ENCODE data around the gene NEDD4L. TPM values are rescaled to one million over a fixed set of nuclear protein-coding genes. Genes with fewer than 3 reads are reported as not detected.
A peak's percentile ranks its signal among the peaks of the same experiment; 100 is the strongest.

NEDD4L gene
- total RNA-seq, 6 experiments from 2014 or later, result 11.2 to 28.1 (median 15.7) TPM

DNA sequence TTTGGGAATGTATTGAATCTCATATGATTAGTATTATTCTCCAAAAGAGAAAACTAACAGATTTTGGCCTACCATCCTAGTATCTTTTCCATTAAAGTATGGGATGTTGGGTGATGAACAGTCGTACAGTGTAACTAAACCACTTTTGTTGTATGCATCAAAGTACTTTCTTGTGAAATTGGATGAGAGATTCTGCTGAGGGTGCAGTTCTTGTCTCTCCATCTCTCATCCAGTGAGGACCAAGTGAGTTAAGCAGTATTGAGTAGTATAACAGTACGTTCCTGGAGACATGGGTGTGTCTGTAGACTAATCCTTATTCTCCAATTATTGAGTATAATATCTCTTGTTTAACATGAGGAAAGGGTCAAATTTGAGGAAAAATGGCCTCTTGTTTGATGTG is 209.3 kb downstream of the NEDD4L start:
- no peaks in the 10 kb centered on the region for H3K27me3 Mint-ChIP-seq (ENCODE audit: insufficient read depth)
- H3K4me1 Mint-ChIP-seq (ENCODE audit: low read depth), result peaks cover 45% of the 10 kb centered on the region

GRCh38 chr18:58253871-58254270 is 209.8 kb downstream of the NEDD4L start:
- Mint-ChIP-seq H3K27me3 (ENCODE audit: insufficient read depth) (no peaks in the 10 kb centered on the region), H3K9me3 (no peaks in the 10 kb centered on the region), H3K36me3 (ENCODE audit: low read depth) (peaks cover 9% of the 10 kb centered on the region), H3K4me1 (ENCODE audit: low read depth) (peaks cover 45% of the 10 kb centered on the region), H3K27ac (no peak overlapping the region), H3K4me3 (no peak overlapping the region)
- DNase-seq, result peak; percentile 5
- TF ChIP-seq CTCF (IDR thresholded peaks at IDR 0.05), result no peak

More for the DNA sequence above, 209.3 kb downstream of the NEDD4L start:
- H3K27ac Mint-ChIP-seq, result no peak overlapping the region
- DNase-seq, result no peak
- H3K9me3 Mint-ChIP-seq, result no peaks in the 10 kb centered on the region
- peaks cover 9% of the 10 kb centered on the region for H3K36me3 Mint-ChIP-seq (ENCODE audit: low read depth)
- TF ChIP-seq CTCF (IDR thresholded peaks at IDR 0.05), result no peak
- no peak overlapping the region for H3K4me3 Mint-ChIP-seq

DNA sequence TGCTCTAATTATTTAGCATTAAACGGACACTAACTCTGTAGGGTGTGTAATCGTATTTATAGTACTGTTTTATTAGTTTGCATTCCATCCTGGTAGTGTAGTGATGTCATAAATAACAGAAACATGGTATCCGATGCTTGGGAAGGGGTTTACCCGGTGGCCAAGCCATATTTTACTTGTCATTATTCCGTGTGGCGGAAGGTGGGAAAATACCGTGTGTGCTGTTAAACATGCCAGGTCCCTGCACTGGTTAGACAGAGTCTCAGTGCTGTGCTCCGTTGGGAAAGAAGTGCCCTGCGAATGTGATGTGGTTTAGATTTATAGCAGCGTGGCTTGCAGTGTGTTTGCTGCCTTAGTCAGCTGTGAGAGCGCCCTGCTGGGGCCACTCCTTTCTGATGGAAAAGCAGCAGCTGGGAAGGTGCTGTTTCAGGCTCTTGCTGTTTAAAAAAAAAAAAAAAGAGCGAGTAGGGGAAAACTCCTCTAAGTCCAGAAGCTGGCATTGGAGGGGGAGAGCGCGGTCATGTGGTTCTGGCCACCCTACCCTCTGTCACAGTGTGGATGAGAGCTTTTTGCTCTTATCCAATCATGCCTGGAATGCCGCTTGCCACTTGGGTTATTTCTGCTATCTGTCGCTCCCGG is 211.0 kb downstream of the NEDD4L start:
- Mint-ChIP-seq H3K4me1 (ENCODE audit: low read depth) (peaks cover 45% of the 10 kb centered on the region), H3K27ac (no peak overlapping the region), H3K4me3 (no peak overlapping the region), H3K27me3 (ENCODE audit: insufficient read depth) (no peaks in the 10 kb centered on the region), H3K9me3 (no peaks in the 10 kb centered on the region), H3K36me3 (ENCODE audit: low read depth) (peaks cover 16% of the 10 kb centered on the region)
- no peak for TF ChIP-seq CTCF (IDR thresholded peaks at IDR 0.05)
- DNase-seq, result no peak

GRCh38 chr18:58255701-58256311 is 211.8 kb downstream of the NEDD4L start:
- Mint-ChIP-seq H3K4me3 (no peak overlapping the region), H3K27ac (no peak overlapping the region), H3K4me1 (ENCODE audit: low read depth) (peaks cover 45% of the 10 kb centered on the region), H3K9me3 (no peaks in the 10 kb centered on the region), H3K36me3 (ENCODE audit: low read depth) (peaks cover 16% of the 10 kb centered on the region), H3K27me3 (ENCODE audit: insufficient read depth) (no peaks in the 10 kb centered on the region)
- no peak for TF ChIP-seq CTCF (IDR thresholded peaks at IDR 0.05)
- DNase-seq, result no peak

GRCh38 chr18:58256316-58257080 is 212.5 kb downstream of the NEDD4L start:
- DNase-seq, result no peak
- H3K36me3 Mint-ChIP-seq (ENCODE audit: low read depth), result peaks cover 16% of the 10 kb centered on the region
- H3K4me1 Mint-ChIP-seq (ENCODE audit: low read depth), result peaks cover 39% of the 10 kb centered on the region
- H3K9me3 Mint-ChIP-seq, result no peaks in the 10 kb centered on the region
- no peaks in the 10 kb centered on the region for H3K27me3 Mint-ChIP-seq (ENCODE audit: insufficient read depth)
- no peak for TF ChIP-seq CTCF (IDR thresholded peaks at IDR 0.05)
- H3K4me3 Mint-ChIP-seq, result no peak overlapping the region
- H3K27ac Mint-ChIP-seq, result no peak overlapping the region
